Measurements from ENCODE around the gene SLC35B3.
"Not testable (repeated sequence)": the region's sequence is repeated elsewhere in the genome, so short reads cannot be mapped to it uniquely, and the experiment has no call there.

The SLC35B3 gene

DNA sequence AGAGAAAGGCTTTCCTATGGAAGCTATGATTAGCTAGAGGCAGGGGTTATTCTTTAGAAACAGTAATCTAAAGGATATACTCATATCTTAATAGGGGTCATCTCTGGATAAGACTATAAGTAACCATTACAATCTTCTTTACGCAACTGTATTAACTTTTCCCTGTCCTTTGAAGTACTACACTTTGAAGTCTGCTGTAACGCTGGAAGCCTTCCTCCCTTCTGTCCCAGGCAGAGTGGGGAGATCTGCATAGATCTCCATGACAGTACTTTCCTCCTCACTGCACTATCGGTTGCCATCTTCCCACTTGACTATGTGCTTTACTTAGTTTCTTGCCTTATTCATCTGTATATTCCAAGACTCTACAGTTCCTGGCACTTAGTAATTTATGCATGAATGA, 20.1 kb downstream of the SLC35B3 start:
- DNase-seq: no peak

DNA sequence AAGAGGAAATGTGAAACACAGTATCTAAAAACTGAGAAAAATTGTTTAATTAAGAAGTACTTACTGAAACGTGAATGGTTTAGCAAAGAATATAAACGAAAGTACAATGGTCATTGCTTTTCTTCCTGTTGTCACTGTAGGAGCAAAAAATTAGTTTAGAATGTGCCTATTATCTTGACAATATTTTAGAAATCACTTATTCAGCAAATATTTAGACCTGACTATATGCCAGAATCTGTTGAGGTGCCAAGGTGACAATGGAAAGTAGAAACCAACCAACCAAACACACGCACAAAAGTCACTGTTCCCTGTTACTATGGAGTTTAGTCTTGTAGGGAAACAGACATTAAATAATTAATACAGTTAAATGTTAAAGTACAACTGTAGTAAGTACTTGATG, 20.5 kb downstream of the SLC35B3 start:
- DNase-seq: no peak

GRCh38 chr6:8405946-8406345, 29.4 kb downstream of the SLC35B3 start:
- DNase-seq: not testable (repeated sequence)

- DNase-seq: no peak
Measured at GRCh38 chr6:8402546-8402945, 32.8 kb downstream of the SLC35B3 start.

DNA sequence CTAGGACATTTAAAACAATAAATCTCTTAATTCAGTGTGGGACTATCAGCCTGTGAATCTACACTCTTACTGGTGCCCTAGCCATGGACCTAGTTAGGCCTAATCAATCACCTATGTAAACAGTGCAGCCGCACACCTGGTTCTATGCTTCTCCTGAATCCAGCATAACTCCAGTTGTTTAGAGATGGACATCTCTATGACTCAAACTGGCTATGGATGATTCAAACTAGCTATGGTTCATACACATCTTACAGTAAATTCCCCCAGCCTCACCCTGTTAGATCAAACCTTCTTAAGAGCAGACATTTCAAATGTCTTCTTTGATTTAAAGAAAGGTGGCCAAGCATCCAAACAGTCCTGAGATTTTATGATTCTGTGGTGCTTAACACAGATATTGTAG, 34.7 kb downstream of the SLC35B3 start:
- DNase-seq: no peak

- no peak for DNase-seq
Measured at GRCh38 chr6:8392569-8392968, 42.8 kb downstream of the SLC35B3 start.

GRCh38 chr6:8391934-8392333, 43.4 kb downstream of the SLC35B3 start:
- DNase-seq: no peak

DNA sequence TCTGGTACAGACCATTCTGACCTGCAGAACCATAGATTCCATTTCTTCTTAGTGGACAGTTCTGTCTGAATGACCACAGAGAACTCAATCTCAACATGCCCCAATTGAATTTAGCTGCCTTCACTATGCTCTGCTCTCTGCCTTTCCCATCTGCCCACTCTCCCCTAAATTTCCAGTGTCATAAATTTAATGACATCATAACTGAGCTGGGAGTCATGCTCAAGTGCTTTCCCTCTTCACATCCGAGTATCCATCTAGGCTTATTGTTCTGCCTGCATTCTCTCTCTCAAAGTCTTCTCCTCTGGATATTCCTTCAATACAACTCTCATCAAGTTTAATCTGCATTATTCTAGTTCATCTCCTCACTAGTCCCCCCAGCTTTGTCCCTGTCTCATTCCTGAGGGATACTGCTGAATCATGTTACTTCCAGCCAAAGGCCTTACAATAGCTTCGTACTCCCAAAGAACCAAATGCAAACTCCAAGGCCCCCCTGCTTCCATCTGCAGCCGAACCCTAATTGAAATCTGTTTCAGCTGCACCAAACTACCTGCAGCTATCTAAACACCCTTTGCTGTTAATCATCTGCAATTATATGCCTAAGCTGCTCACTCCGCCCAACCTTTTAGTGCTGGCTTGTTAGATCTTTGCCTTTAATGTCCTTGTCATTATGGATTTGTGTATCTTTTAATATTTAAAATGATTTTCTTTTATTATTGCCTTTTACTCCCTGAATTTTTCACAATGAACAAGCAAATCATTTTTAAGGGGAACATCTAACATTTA, 46.1 kb downstream of the SLC35B3 start:
- DNase-seq: no peak

GRCh38 chr6:8387942-8388437, 47.4 kb downstream of the SLC35B3 start:
- DNase-seq: no peak

GRCh38 chr6:8383584-8383983, 51.8 kb downstream of the SLC35B3 start:
- no peak for DNase-seq

GRCh38 chr6:8382434-8382833, 52.9 kb downstream of the SLC35B3 start:
- DNase-seq: no peak

GRCh38 chr6:8375916-8376315, 59.4 kb downstream of the SLC35B3 start:
- DNase-seq: no peak
